Hepatocyte (in vitro differentiated cells): Measurements from ENCODE around the gene SNTG2.

Experiments used
- EZH2 ChIP-seq: fragments of 200-600 bp; sonication (generic); IDR thresholded peaks from 2 replicates; pipeline ENCODE4 v1.6.1; 2016; ENCODE audit warnings: antibody characterized with exemption, mild to moderate bottlenecking, borderline replicate concordance
- TF ChIP-seq, protein P1 (sequence below): fragments of 200-600 bp; sonication (generic); IDR thresholded peaks from 2 replicates; pipeline ENCODE4 v1.5.1; 2016; ENCODE audit warnings: antibody characterized with exemption, mild to moderate bottlenecking; ENCODE audit not compliant: poor library complexity

DNA sequence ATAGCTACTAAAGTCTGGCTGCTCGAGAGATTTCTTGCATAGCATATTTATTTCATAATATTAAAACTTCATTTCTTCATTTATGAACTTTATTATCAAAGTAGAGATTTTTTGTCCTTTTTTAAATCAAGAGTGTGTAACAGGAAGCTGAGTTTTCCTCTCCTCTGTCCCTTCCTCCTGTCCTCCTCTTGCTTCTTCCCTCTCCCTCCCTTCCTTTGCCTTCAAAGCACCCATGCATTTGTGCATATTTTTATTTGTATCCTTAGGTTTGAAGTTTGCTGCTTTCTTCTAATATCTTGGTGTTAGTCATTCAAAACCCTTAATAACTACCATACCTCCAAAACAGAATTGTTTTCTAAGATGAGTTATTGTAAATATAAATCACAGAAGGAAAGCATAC, 174.6 kb downstream of the SNTG2 start:
- TF ChIP-seq, protein P1, sequence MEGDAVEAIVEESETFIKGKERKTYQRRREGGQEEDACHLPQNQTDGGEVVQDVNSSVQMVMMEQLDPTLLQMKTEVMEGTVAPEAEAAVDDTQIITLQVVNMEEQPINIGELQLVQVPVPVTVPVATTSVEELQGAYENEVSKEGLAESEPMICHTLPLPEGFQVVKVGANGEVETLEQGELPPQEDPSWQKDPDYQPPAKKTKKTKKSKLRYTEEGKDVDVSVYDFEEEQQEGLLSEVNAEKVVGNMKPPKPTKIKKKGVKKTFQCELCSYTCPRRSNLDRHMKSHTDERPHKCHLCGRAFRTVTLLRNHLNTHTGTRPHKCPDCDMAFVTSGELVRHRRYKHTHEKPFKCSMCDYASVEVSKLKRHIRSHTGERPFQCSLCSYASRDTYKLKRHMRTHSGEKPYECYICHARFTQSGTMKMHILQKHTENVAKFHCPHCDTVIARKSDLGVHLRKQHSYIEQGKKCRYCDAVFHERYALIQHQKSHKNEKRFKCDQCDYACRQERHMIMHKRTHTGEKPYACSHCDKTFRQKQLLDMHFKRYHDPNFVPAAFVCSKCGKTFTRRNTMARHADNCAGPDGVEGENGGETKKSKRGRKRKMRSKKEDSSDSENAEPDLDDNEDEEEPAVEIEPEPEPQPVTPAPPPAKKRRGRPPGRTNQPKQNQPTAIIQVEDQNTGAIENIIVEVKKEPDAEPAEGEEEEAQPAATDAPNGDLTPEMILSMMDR, result no peak
- no peak for TF ChIP-seq EZH2
